Small intestine (tissue), 7 donors: ENCODE measurements around the gene LTO1. TPM values are rescaled to one million over a fixed set of nuclear protein-coding genes. Genes with fewer than 3 reads are reported as not detected.

ENCODE experiments used
- DNase-seq, 2 donors: peaks; one replicate each; pipeline versions ENCODE4 v3.0.0 to v3.0.0-alpha.2; 2013
- FAIRE-seq: peaks from 2 replicates; lab custom pipeline; 2012; peaks lifted over from hg19 to GRCh38; lab: Jason Lieb, UNC
- H3K27ac ChIP-seq, 3 donors: one replicate each; pipeline ENCODE4 v1.5.1; 2013; ENCODE audit warnings: low read length in 2 of 3, mild to moderate bottlenecking in 2 of 3, control low read depth in 1 of 3, inconsistent platforms in 1 of 3, low read depth in 1 of 3, moderate library complexity in 1 of 3
- H3K27me3 ChIP-seq, 3 donors: one replicate each; pipeline ENCODE4 v1.6.1; 2013; ENCODE audit warnings: low read length in 3 of 3, inconsistent platforms in 1 of 3; ENCODE audit not compliant: control insufficient read depth in 3 of 3, insufficient read depth in 3 of 3
- H3K36me3 ChIP-seq, 3 donors: one replicate each; pipeline ENCODE4 v1.6.1; 2013; ENCODE audit warnings: low read length in 3 of 3, inconsistent platforms in 1 of 3, low read depth in 1 of 3, mild to moderate bottlenecking in 1 of 3, moderate library complexity in 1 of 3; ENCODE audit not compliant: control insufficient read depth in 3 of 3, insufficient read depth in 2 of 3
- H3K4me1 ChIP-seq, 3 donors: one replicate each; pipeline ENCODE4 v1.6.1; 2013; ENCODE audit warnings: low read length in 2 of 3, inconsistent platforms in 1 of 3, low read depth in 1 of 3, mild to moderate bottlenecking in 1 of 3, moderate library complexity in 1 of 3; ENCODE audit not compliant: control insufficient read depth in 3 of 3, insufficient read depth in 2 of 3
- H3K4me3 ChIP-seq, 3 donors: one replicate each; pipeline ENCODE4 v1.5.1; 2013; ENCODE audit warnings: low read length in 3 of 3, control low read depth in 1 of 3, inconsistent platforms in 1 of 3, low read depth in 1 of 3, mild to moderate bottlenecking in 1 of 3, moderate library complexity in 1 of 3
- H3K9me3 ChIP-seq, 2 donors: one replicate each; pipeline ENCODE4 v1.6.1; 2013; ENCODE audit warnings: low read depth in 1 of 2, low read length in 1 of 2; ENCODE audit not compliant: control insufficient read depth in 2 of 2, insufficient read depth in 1 of 2
- WGBS, 3 donors: extraction: QIAGEN DNeasy Blood & Tissue Kit; methylation state at CpG; one replicate each; pipeline ENCODE4 v1.1.7; 2013; 5-methylcytosine and 5-hydroxymethylcytosine counted together
- polyA plus RNA-seq, 4 donors: library from polyadenylated mRNA; stranded (reverse) in 3 of 4; unstranded in 1 of 4; fragments of 200-250 nt in 3 of 4; fragments of 120-200 nt in 1 of 4; gene quantifications; one replicate each; pipeline versions ENCODE4 v1.2.1 to v1.2.3, GENCODE V29; 2013
- donor health status: healthy with polysubstance abuse.
- donor health status: control.
- donor health status: control.
- donor health status: Bipolar disorder and iron deficiency.
- donor health status: healthy.

Gene LTO1
- polyA plus RNA-seq, 4 donors: 14.6 to 21.1 (median 17.7) TPM

GRCh38 chr11:69667619-69668604, 7.2 kb downstream of the LTO1 start:
- Histone ChIP-seq H3K36me3 (peaks cover 6 to 82% (median 16%) of the 10 kb centered on the region in 3 donors), H3K9me3 (no peaks in the 10 kb centered on the region), H3K4me3 (no peak overlapping the region), H3K27ac (no peak overlapping the region), H3K27me3 (no peaks in the 10 kb centered on the region), H3K4me1 (peaks cover 0 to 2% (median 2%) of the 10 kb centered on the region in 3 donors)
- DNase-seq (peak in 1 of 2 donors; percentile 10), FAIRE-seq (no peak)
- WGBS, 3 donors: 64 to 87% (median 75%) methylated on average over 26 of the region's 26 CpGs

GRCh38 chr11:69666752-69667536, 8.2 kb downstream of the LTO1 start:
- no peaks in the 10 kb centered on the region for H3K27me3 ChIP-seq
- no peak for FAIRE-seq
- H3K36me3 ChIP-seq: peaks cover 6 to 80% (median 12%) of the 10 kb centered on the region in 3 donors
- 91 to 96% (median 91%) methylated on average over 33 of the region's 33 CpGs for WGBS, 3 donors
- H3K27ac ChIP-seq: no peak overlapping the region
- peaks cover 0 to 2% (median 0%) of the 10 kb centered on the region in 3 donors for H3K4me1 ChIP-seq
- H3K4me3 ChIP-seq: no peak overlapping the region
- DNase-seq: no peak
- no peaks in the 10 kb centered on the region for H3K9me3 ChIP-seq

GRCh38 chr11:69666261-69666660, 8.9 kb downstream of the LTO1 start:
- H3K4me1 ChIP-seq: peaks cover 0 to 2% (median 0%) of the 10 kb centered on the region in 3 donors
- no peak overlapping the region for H3K27ac ChIP-seq
- H3K9me3 ChIP-seq: no peaks in the 10 kb centered on the region
- DNase-seq (no peak), FAIRE-seq (no peak)
- no peak overlapping the region for H3K4me3 ChIP-seq
- peaks cover 6 to 79% (median 12%) of the 10 kb centered on the region in 3 donors for H3K36me3 ChIP-seq
- H3K27me3 ChIP-seq: no peaks in the 10 kb centered on the region
- WGBS, 3 donors: 95 to 97% (median 95%) methylated on average over 14 of the region's 14 CpGs

DNA sequence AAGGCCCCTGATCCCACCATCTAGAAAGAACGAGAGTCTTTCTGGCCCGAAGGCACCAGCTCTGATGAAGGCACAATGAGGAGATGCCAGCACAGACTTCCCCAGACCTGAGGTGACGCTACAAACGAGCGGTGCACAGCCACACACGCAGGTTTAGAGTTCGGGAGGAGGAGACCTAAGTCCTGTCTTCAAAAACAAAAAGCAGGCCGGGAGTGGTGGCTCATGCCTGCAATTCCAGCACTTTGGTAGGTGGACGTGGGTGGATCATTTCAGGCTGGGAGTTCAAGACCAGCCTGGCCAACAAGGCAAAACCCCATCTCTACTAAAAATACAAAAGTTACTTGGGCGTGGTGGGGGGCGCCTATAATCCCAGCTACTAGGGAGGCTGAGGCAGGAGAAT, 9.5 kb downstream of the LTO1 start:
- H3K9me3 ChIP-seq: no peaks in the 10 kb centered on the region
- H3K4me3 ChIP-seq: no peak overlapping the region
- 92 to 97% (median 93%) methylated on average over 11 of the region's 11 CpGs for WGBS, 3 donors
- FAIRE-seq: no peak
- DNase-seq: no peak
- peaks cover 0 to 2% (median 0%) of the 10 kb centered on the region in 3 donors for H3K4me1 ChIP-seq
- peaks cover 6 to 81% (median 12%) of the 10 kb centered on the region in 3 donors for H3K36me3 ChIP-seq
- no peaks in the 10 kb centered on the region for H3K27me3 ChIP-seq
- H3K27ac ChIP-seq: no peak overlapping the region

GRCh38 chr11:69664901-69665300, 10.3 kb downstream of the LTO1 start:
- Histone ChIP-seq H3K27me3 (no peaks in the 10 kb centered on the region), H3K9me3 (no peaks in the 10 kb centered on the region), H3K27ac (no peak overlapping the region), H3K36me3 (peaks cover 6 to 74% (median 9%) of the 10 kb centered on the region in 3 donors), H3K4me3 (no peak overlapping the region), H3K4me1 (peaks cover 0 to under 1% (median 0%) of the 10 kb centered on the region in 3 donors)
- no peak for DNase-seq
- WGBS, 3 donors: 92 to 94% (median 93%) methylated on average over 8 of the region's 8 CpGs
- FAIRE-seq: no peak

- Histone ChIP-seq H3K36me3 (peaks cover 4 to 68% (median 6%) of the 10 kb centered on the region in 3 donors), H3K4me1 (no peaks in the 10 kb centered on the region), H3K9me3 (no peaks in the 10 kb centered on the region), H3K4me3 (no peak overlapping the region), H3K27me3 (no peaks in the 10 kb centered on the region), H3K27ac (no peak overlapping the region)
- WGBS, 3 donors: 93 to 95% (median 95%) methylated on average over 17 of the region's 17 CpGs
- FAIRE-seq (no peak), DNase-seq (no peak)
Measured at GRCh38 chr11:69664103-69664775, 10.9 kb downstream of the LTO1 start.

GRCh38 chr11:69663326-69663725, 11.8 kb downstream of the LTO1 start:
- FAIRE-seq (no peak), DNase-seq (no peak)
- Histone ChIP-seq H3K27ac (no peak overlapping the region), H3K36me3 (peaks cover 4 to 62% (median 6%) of the 10 kb centered on the region in 3 donors), H3K4me3 (no peak overlapping the region), H3K9me3 (no peaks in the 10 kb centered on the region), H3K4me1 (no peaks in the 10 kb centered on the region), H3K27me3 (no peaks in the 10 kb centered on the region)
- 88 to 93% (median 91%) methylated on average over 6 of the region's 6 CpGs for WGBS, 3 donors

DNA sequence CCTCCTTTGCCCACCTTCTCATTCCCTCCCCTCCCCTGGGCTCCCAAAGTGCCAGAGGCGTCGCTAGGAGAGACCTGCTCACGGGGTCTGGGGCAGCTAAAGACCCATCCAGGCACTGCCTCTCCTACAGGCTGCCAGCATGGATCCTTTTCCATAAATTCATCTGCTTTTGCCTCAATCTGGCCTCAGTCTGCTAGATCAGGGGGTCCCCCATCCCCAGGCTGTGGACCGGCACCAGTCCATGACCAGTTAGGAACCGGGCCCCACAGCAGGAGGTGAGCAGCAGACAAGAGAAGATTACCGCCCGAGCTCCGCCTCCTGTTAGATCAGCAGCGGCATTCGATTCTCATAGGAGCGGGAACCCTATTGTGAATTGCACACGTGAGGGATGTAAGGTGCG, 12.3 kb downstream of the LTO1 start:
- Histone ChIP-seq H3K27me3 (no peaks in the 10 kb centered on the region), H3K4me1 (peaks cover 0 to 4% (median 0%) of the 10 kb centered on the region in 3 donors), H3K4me3 (no peak overlapping the region), H3K27ac (no peak overlapping the region), H3K9me3 (no peaks in the 10 kb centered on the region), H3K36me3 (peaks cover 3 to 58% (median 6%) of the 10 kb centered on the region in 3 donors)
- no peak for DNase-seq
- WGBS, 3 donors: 92 to 96% (median 95%) methylated on average over 13 of the region's 13 CpGs
- no peak for FAIRE-seq
